GM18517 (cell line): Measurements from ENCODE around the gene ZNF23.

Experiments
- ATAC-seq: cut with Tn5 transposase; IDR thresholded peaks from one replicate; pipeline ENCODE4 v1.9.1; 2021; ENCODE audit warnings: mild to moderate bottlenecking, moderate library complexity; ENCODE audit not compliant: unreplicated experiment

Gene ZNF23

GRCh38 chr16:71399801-71400563 is 62.1 kb downstream of the ZNF23 start:
- ATAC-seq = no peak
